Upper lobe of right lung (tissue), 1 donor: ENCODE results near the gene MYO5B. TPM values are rescaled to one million over a fixed set of nuclear protein-coding genes. Genes with fewer than 3 reads are reported as not detected.
A peak's percentile ranks its signal among the peaks of the same experiment; 100 is the strongest.
"Not testable (repeated sequence)": the region's sequence is repeated elsewhere in the genome, so short reads cannot be mapped to it uniquely, and the experiment has no call there.

Experiments
- ATAC-seq: fragments of 200-7000 bp; cut with Tn5 transposase; one replicate; pipeline ENCODE4 v1.9.1; 2020; ENCODE audit warnings: mild to moderate bottlenecking, moderate library complexity
- DNase-seq: peaks from one replicate; pipeline ENCODE4 v3.0.0-alpha.2; 2020
- H3K27ac ChIP-seq: fragments of 200-600 bp; one replicate; pipeline ENCODE4 v1.8.0; 2022
- H3K27me3 ChIP-seq: fragments of 200-600 bp; one replicate; pipeline ENCODE4 v1.8.0; 2022; ENCODE audit warnings: mild to moderate bottlenecking
- H3K36me3 ChIP-seq: fragments of 200-600 bp; one replicate; pipeline ENCODE4 v1.8.0; 2022
- H3K4me1 ChIP-seq: fragments of 200-600 bp; one replicate; pipeline ENCODE4 v1.8.0; 2022
- H3K4me3 ChIP-seq: fragments of 200-600 bp; one replicate; pipeline ENCODE4 v1.8.0; 2022; ENCODE audit warnings: mild to moderate bottlenecking
- H3K9me3 ChIP-seq: fragments of 200-600 bp; one replicate; pipeline ENCODE4 v1.8.0; 2022
- intact Hi-C: fragments of 100-400 bp; cut with DNase I; formaldehyde crosslinking; loops from one replicate; pipeline ENCODE4 v1.11.0; 2022
- total RNA-seq: library from RNA; stranded (reverse); fragmentation: NEBNext Ultra II Directional; extraction: Animal tissue kit (Norgen Biotek cat#: 25700); gene quantifications from one replicate; pipeline ENCODE4 v1.2.1, GENCODE V29; 2021
- TF ChIP-seq, protein P1 (sequence below): fragments of 200-600 bp; IDR thresholded peaks from one replicate; pipeline ENCODE4 v1.8.0; 2022; ENCODE audit warnings: antibody characterized with exemption
- donor health status: DM: no; HTN: yes; CAD: no; lungs with severe emphysema.

MYO5B gene
- total RNA-seq, 1 donor from 2014 or later, result 31.6 TPM

DNA sequence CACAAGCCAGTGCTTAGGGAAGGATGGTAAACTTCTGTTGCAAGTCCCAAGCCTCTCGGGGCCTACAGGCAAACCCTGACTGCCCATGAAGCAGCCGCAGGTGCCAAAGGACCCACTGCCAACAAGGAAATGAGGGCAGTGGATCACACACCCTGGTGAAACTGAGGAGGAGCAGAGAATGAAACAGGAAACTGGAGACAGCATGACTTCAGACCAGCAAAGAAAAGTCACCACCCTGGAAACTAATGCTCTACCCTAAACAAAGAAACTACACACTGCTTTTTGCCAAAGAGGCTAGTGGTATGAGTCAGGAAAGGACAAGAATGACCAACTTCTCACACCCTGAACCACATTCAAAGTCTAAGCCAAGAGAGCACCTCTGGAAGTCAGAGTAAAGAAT lies 97.2 kb downstream of the MYO5B start:
- Histone ChIP-seq H3K4me3 (no peak overlapping the region), H3K27ac (no peak overlapping the region), H3K36me3 (no peaks in the 10 kb centered on the region), H3K27me3 (no peaks in the 10 kb centered on the region), H3K4me1 (no peaks in the 10 kb centered on the region), H3K9me3 (no peaks in the 10 kb centered on the region)
- DNase-seq (no peak), ATAC-seq (peak; percentile 16)
- TF ChIP-seq, protein P1, sequence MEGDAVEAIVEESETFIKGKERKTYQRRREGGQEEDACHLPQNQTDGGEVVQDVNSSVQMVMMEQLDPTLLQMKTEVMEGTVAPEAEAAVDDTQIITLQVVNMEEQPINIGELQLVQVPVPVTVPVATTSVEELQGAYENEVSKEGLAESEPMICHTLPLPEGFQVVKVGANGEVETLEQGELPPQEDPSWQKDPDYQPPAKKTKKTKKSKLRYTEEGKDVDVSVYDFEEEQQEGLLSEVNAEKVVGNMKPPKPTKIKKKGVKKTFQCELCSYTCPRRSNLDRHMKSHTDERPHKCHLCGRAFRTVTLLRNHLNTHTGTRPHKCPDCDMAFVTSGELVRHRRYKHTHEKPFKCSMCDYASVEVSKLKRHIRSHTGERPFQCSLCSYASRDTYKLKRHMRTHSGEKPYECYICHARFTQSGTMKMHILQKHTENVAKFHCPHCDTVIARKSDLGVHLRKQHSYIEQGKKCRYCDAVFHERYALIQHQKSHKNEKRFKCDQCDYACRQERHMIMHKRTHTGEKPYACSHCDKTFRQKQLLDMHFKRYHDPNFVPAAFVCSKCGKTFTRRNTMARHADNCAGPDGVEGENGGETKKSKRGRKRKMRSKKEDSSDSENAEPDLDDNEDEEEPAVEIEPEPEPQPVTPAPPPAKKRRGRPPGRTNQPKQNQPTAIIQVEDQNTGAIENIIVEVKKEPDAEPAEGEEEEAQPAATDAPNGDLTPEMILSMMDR, result no peak
- intact Hi-C loops, result no loop called here

DNA sequence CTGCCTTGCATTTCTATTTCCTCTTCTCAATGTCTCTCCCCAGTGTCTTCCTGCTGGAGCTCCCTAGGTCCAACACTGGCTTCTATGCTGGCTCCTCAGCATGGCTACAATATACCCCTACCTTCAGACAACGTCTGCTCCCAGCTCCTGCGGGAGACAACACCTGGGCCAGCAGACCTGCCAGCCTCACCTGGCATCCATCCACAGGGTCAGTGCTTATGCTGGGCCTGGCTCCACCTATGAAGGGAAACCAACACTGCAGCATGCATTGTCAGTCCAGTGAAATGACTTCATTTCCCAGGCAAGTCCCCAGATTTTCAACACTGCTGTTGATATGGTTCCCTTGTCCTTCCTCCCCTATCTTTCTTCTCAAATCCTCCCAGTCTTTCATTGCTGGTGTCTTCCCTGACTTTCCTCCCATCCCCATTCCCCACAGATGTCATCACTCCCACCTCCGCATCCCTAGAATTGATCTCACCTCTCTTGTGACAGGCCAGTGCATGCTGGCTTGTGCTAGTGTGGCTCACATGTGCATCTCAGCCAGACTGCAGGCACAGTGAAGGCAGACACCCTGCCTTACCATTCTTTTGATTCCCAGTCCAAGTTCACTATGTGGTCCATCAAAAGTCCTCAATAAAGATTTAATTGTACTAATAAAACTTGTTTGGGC lies 98.0 kb downstream of the MYO5B start:
- H3K4me3 ChIP-seq, result no peak overlapping the region
- H3K36me3 ChIP-seq, result no peaks in the 10 kb centered on the region
- no peaks in the 10 kb centered on the region for H3K9me3 ChIP-seq
- H3K4me1 ChIP-seq, result no peaks in the 10 kb centered on the region
- no peak for DNase-seq
- intact Hi-C loops, result no loop called here
- TF ChIP-seq, protein P1, result no peak
- no peak overlapping the region for H3K27ac ChIP-seq
- H3K27me3 ChIP-seq, result no peaks in the 10 kb centered on the region
- ATAC-seq, result no peak

DNA sequence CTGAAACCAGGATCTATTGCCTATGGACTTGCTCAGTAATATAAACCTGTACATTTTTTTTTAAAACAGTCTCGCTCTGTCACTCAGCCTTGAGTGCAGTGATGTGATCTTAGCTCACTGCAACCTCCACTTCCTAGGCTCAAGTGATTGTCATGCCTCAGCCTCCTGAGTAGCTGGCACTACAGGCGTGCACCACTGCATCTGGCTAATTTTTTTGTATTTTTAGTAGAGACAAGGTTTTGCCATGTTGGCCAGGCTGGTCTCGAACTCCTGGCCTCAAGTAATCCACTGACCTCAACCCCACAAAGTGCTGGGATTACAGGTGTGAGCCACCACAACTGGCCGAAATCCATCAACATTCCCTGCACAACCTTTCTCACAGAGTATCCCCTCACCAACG lies 100.2 kb downstream of the MYO5B start:
- H3K27me3 ChIP-seq, intact Hi-C loops: not testable (repeated sequence)

DNA sequence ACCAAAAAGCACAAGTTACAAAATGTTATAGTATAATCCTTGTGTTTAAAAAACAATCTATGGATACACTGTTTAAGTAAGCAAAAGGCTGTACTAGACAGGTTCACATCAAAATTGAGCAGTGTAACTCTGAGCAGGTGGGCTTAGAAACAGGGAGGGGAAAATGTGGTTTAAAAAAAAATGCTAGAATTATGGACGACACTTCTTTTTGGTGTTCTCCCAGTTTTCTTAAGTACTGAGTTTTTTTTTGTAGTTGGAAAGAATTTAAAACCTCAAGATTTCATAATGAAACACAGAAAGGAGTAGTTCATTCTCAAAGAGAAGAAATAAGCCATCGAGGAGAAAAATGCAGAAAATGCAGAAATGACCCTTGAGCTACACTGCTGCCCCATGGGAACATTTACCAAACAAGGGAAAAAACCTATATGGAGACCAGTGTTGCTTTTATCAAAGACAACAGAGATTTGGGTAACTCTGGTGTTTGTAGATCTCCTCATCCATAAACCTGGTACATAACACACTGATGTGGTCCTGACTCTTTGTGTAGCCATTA lies 100.7 kb downstream of the MYO5B start:
- Histone ChIP-seq H3K9me3 (no peaks in the 10 kb centered on the region), H3K4me1 (no peaks in the 10 kb centered on the region), H3K36me3 (no peaks in the 10 kb centered on the region), H3K27ac (no peak overlapping the region), H3K4me3 (no peak overlapping the region), H3K27me3 (no peaks in the 10 kb centered on the region)
- ATAC-seq, result no peak
- intact Hi-C loops, result no loop called here
- TF ChIP-seq, protein P1, result no peak
- DNase-seq, result no peak

More for the DNA sequence above, 100.2 kb downstream of the MYO5B start:
- H3K9me3 ChIP-seq, ATAC-seq, H3K4me1 ChIP-seq, H3K36me3 ChIP-seq, H3K4me3 ChIP-seq, DNase-seq, H3K27ac ChIP-seq: not testable (repeated sequence)

DNA sequence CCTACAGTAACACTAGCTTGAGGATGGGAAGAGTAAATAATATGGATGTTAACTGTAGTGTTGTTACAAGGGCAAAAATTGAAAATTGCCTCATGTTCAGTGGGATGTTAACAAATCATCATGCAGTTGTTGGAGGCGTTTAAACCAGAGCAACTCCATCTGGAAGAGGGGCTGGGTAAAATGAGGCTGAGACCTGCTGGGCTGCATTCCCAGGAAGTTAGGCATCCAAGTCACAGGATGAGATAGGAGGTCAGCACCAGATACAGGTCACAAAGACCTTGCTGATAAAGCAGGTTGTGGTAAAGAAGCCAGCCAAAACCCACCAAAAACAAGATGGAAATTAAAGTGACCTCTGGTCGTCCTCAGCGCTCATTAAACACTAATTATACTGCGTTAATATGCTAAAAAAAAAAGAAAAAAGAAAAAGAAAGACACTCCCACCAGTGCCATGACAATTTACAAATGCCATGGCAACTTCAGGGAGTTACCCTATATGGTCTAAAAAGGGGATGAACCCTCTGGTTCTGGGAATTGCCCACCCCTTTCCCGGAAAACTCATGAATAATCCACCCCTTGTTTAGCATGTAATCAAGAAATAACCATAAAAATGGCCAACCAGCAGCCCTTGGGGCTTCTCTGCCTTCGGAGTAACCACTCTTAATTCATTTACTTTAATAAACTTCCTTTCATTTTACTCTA lies 101.4 kb downstream of the MYO5B start:
- no peak overlapping the region for H3K27ac ChIP-seq
- H3K27me3 ChIP-seq, result no peaks in the 10 kb centered on the region
- H3K4me1 ChIP-seq, result no peaks in the 10 kb centered on the region
- no peaks in the 10 kb centered on the region for H3K36me3 ChIP-seq
- H3K4me3 ChIP-seq, result no peak overlapping the region
- DNase-seq, result no peak
- TF ChIP-seq, protein P1, result no peak
- ATAC-seq, result no peak
- intact Hi-C loops, result no loop called here
- no peaks in the 10 kb centered on the region for H3K9me3 ChIP-seq

DNA sequence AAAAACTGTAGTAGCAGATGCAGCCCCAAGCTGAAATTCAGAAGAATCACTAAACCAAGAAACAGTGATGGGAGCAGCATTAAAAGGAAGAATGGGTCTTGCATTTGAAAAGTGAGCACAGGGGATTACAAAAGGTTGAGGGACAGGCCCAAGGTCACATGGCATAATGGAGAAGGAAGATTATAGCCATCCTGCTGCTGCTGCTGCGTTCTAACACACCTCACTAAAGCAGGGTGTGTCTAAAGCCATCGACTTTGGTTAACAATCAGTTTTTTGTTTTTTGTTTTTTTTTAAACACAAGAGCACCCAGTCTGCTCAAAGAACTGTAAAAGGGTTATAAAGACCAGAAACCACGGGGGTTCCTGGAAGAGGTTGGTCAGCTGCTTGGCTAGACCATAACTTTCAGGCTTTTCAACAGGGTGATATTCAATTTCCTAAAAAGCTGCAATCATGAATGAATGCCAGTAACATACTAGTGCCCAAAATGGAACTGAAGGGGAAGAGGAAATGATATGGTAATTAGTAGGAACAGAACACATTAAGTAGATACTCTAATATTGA lies 102.6 kb downstream of the MYO5B start:
- Histone ChIP-seq H3K36me3 (no peaks in the 10 kb centered on the region), H3K4me3 (no peak overlapping the region), H3K27ac (no peak overlapping the region), H3K9me3 (no peaks in the 10 kb centered on the region), H3K4me1 (no peaks in the 10 kb centered on the region), H3K27me3 (no peaks in the 10 kb centered on the region)
- intact Hi-C loops, result no loop called here
- TF ChIP-seq, protein P1, result no peak
- DNase-seq (no peak), ATAC-seq (no peak)
